HG03575 (cell line): ENCODE measurements around the gene DCP1B.

ENCODE experiments used
- ATAC-seq: cut with Tn5 transposase; IDR thresholded peaks from one replicate; pipeline ENCODE4 v1.9.1; 2021; ENCODE audit not compliant: unreplicated experiment, insufficient number of reproducible peaks, low FRiP score; ENCODE audit errors: extremely low read depth

DCP1B gene

GRCh38 chr12:2004113-2004929, at the start of gene DCP1B:
Gene DCP1B, minus strand, starts transcription at chr12:2004457. Its CDS starts 26 bp downstream, at chr12:2004431.
- peak; percentile 60 for ATAC-seq

GRCh38 chr12:2053691-2054090, 49.4 kb upstream of the DCP1B start:
- no peak for ATAC-seq

GRCh38 chr12:2052826-2053678, 48.8 kb upstream of the DCP1B start, which contains the start of gene CACNA1C:
Gene CACNA1C, plus strand, starts transcription at chr12:2052987. Its CDS starts 576 bp downstream, at chr12:2053563.
- ATAC-seq = no peak

- no peak for ATAC-seq
Observed at GRCh38 chr12:2051700-2052621, 47.7 kb upstream of the DCP1B start.

GRCh38 chr12:2049604-2050540, 45.6 kb upstream of the DCP1B start:
- no peak for ATAC-seq

- ATAC-seq = no peak
Observed at GRCh38 chr12:2047752-2048151, 43.5 kb upstream of the DCP1B start.

GRCh38 chr12:2046957-2047356, 42.7 kb upstream of the DCP1B start:
- no peak for ATAC-seq

- no peak for ATAC-seq
Observed at GRCh38 chr12:2044165-2044564, 39.9 kb upstream of the DCP1B start.

- ATAC-seq = no peak
Observed at GRCh38 chr12:2043054-2043453, 38.8 kb upstream of the DCP1B start.

GRCh38 chr12:2039034-2039433, 34.8 kb upstream of the DCP1B start:
- ATAC-seq = no peak

GRCh38 chr12:2035431-2036055, 31.3 kb upstream of the DCP1B start:
- ATAC-seq = no peak

GRCh38 chr12:2034633-2035430, 30.6 kb upstream of the DCP1B start:
- ATAC-seq = no peak

GRCh38 chr12:2032506-2032905, 28.2 kb upstream of the DCP1B start:
- no peak for ATAC-seq

- ATAC-seq = no peak
Observed at GRCh38 chr12:2029851-2030250, 25.6 kb upstream of the DCP1B start.

GRCh38 chr12:2027351-2027750, 23.1 kb upstream of the DCP1B start:
- no peak for ATAC-seq

- ATAC-seq = no peak
Observed at GRCh38 chr12:2023365-2023764, 19.1 kb upstream of the DCP1B start.

GRCh38 chr12:2020511-2020910, 16.3 kb upstream of the DCP1B start:
- ATAC-seq = no peak
